Mesenchymal stem cell (in vitro differentiated cells and primary cell): Measurements from ENCODE around the gene LRP1B.
A peak's percentile ranks its signal among the peaks of the same experiment; 100 is the strongest.

Experiments
- DNase-seq: peaks from one replicate; pipeline ENCODE4 v3.0.0-alpha.2; 2013
- H2AFZ ChIP-seq: one replicate; pipeline ENCODE4 v1.6.1; 2013; ENCODE audit warnings: low read depth, mild to moderate bottlenecking, control low read depth, inconsistent platforms, low read length, moderate library complexity
- H2AK5ac ChIP-seq: 2 replicates; pipeline ENCODE4 v1.6.1; 2013; ENCODE audit warnings: low read length, moderate library complexity, mild to moderate bottlenecking, inconsistent platforms; ENCODE audit not compliant: severe bottlenecking
- H2BK120ac ChIP-seq: one replicate; pipeline ENCODE4 v1.6.1; 2013; ENCODE audit warnings: low read depth, mild to moderate bottlenecking, inconsistent platforms, low read length, moderate library complexity
- H2BK12ac ChIP-seq, 2 experiments: one replicate each; pipeline ENCODE4 v1.6.1; 2013; ENCODE audit warnings: inconsistent platforms in 2 of 2, low read length in 2 of 2, mild to moderate bottlenecking in 2 of 2, moderate library complexity in 2 of 2, control low read depth in 1 of 2
- H2BK15ac ChIP-seq: one replicate; pipeline ENCODE4 v1.6.1; 2013; ENCODE audit warnings: mild to moderate bottlenecking, low read depth, inconsistent platforms; ENCODE audit not compliant: poor library complexity, severe bottlenecking
- H2BK5ac ChIP-seq: 2 replicates; pipeline ENCODE4 v1.6.1; 2013; ENCODE audit warnings: low read depth, mild to moderate bottlenecking, low read length, control low read depth, inconsistent platforms; ENCODE audit not compliant: poor library complexity, severe bottlenecking
- H3K14ac ChIP-seq, 2 experiments: one replicate each; pipeline ENCODE4 v1.6.1; 2013; ENCODE audit warnings: inconsistent platforms in 2 of 2, low read length in 2 of 2, control low read depth in 1 of 2, mild to moderate bottlenecking in 1 of 2, moderate library complexity in 1 of 2
- H3K18ac ChIP-seq, 2 experiments: one replicate each; pipeline ENCODE4 v1.6.1; 2013; ENCODE audit warnings: inconsistent platforms in 2 of 2, low read length in 2 of 2, control low read depth in 1 of 2, low read depth in 1 of 2, mild to moderate bottlenecking in 1 of 2
- H3K23ac ChIP-seq, 2 experiments: one replicate each; pipeline ENCODE4 v1.6.1; 2013; ENCODE audit warnings: inconsistent platforms in 2 of 2, low read length in 2 of 2, mild to moderate bottlenecking in 2 of 2, moderate library complexity in 2 of 2, control low read depth in 1 of 2
- H3K27ac ChIP-seq: 2 replicates; pipeline ENCODE4 v1.5.1; 2013; ENCODE audit warnings: mild to moderate bottlenecking, moderate library complexity, low read length, control low read depth, inconsistent platforms; ENCODE audit not compliant: poor library complexity, severe bottlenecking
- H3K27me3 ChIP-seq, 2 experiments: 2 replicates each; pipeline versions ENCODE4 v1.6.1 to v1.7.0; 2013; ENCODE audit warnings: low read length in 2 of 2, mild to moderate bottlenecking in 2 of 2, moderate library complexity in 2 of 2, control low read depth in 1 of 2, inconsistent platforms in 1 of 2; ENCODE audit not compliant: control insufficient read depth in 1 of 2, insufficient read depth in 1 of 2
- H3K36me3 ChIP-seq, 2 experiments: 2 replicates each; pipeline versions ENCODE4 v1.6.1 to v1.7.0; 2013; ENCODE audit warnings: low read length in 2 of 2, control low read depth in 1 of 2, inconsistent platforms in 1 of 2, low read depth in 1 of 2, mild to moderate bottlenecking in 1 of 2; ENCODE audit not compliant: insufficient read depth in 2 of 2, control insufficient read depth in 1 of 2
- H3K4ac ChIP-seq, 2 experiments: one replicate each; pipeline ENCODE4 v1.6.1; 2013; ENCODE audit warnings: inconsistent platforms in 2 of 2, low read length in 2 of 2, mild to moderate bottlenecking in 2 of 2, moderate library complexity in 2 of 2, control low read depth in 1 of 2, low read depth in 1 of 2
- H3K4me1 ChIP-seq: 2 replicates; pipeline ENCODE4 v1.6.1; 2013; ENCODE audit warnings: low read depth, low read length, control low read depth; ENCODE audit not compliant: control insufficient read depth, insufficient read depth
- H3K4me2 ChIP-seq: 2 replicates; pipeline ENCODE4 v1.6.1; 2013; ENCODE audit warnings: low read length, mild to moderate bottlenecking, inconsistent platforms; ENCODE audit not compliant: poor library complexity, severe bottlenecking
- H3K4me3 ChIP-seq, 2 experiments: 2 replicates each; pipeline versions ENCODE4 v1.5.1 to v1.7.0; 2013; ENCODE audit warnings: low read length in 2 of 2, mild to moderate bottlenecking in 2 of 2, control low read depth in 1 of 2, low read depth in 1 of 2; ENCODE audit not compliant: insufficient read depth in 1 of 2
- H3K79me1 ChIP-seq: replicated peaks from 2 replicates; pipeline ENCODE4 v1.6.1; 2013; ENCODE audit warnings: mild to moderate bottlenecking, control low read depth, low read length, inconsistent platforms; ENCODE audit not compliant: poor library complexity, severe bottlenecking
- H3K9ac ChIP-seq: 2 replicates; pipeline ENCODE4 v1.7.0; 2013; ENCODE audit warnings: mild to moderate bottlenecking, low read length, moderate library complexity
- H3K9me3 ChIP-seq: 2 replicates; pipeline ENCODE4 v1.7.0; 2013; ENCODE audit warnings: mild to moderate bottlenecking, low read length; ENCODE audit not compliant: control insufficient read depth
- H4K8ac ChIP-seq: one replicate; pipeline ENCODE4 v1.6.1; 2013; ENCODE audit warnings: inconsistent platforms, mild to moderate bottlenecking, low read length, moderate library complexity
- H4K91ac ChIP-seq: one replicate; pipeline ENCODE4 v1.6.1; 2013; ENCODE audit warnings: mild to moderate bottlenecking, low read length, inconsistent platforms
- WGBS: methylation state at CpG from one replicate; pipeline ENCODE4 v1.1.7; 2013; ENCODE audit warnings: mixed read lengths; 5-methylcytosine and 5-hydroxymethylcytosine counted together

LRP1B gene

GRCh38 chr2:140473851-140474250 is 1657.0 kb downstream of the LRP1B start:
- no peak overlapping the region for H2BK120ac ChIP-seq
- H3K9me3 ChIP-seq, result no peaks in the 10 kb centered on the region
- H3K4ac ChIP-seq, result no peak overlapping the region
- no peak overlapping the region for H2AFZ ChIP-seq
- no peak overlapping the region for H2BK15ac ChIP-seq
- H3K14ac ChIP-seq, result no peak overlapping the region
- no CpG with 5 or more reads among the region's 1 CpG for WGBS
- H3K4me2 ChIP-seq, result no peak overlapping the region
- H3K9ac ChIP-seq, result no peak overlapping the region
- no peak overlapping the region for H3K4me3 ChIP-seq
- no peaks in the 10 kb centered on the region for H3K79me1 ChIP-seq
- H4K8ac ChIP-seq, result no peak overlapping the region
- no peak overlapping the region for H3K23ac ChIP-seq
- no peaks in the 10 kb centered on the region for H3K36me3 ChIP-seq
- H3K27ac ChIP-seq, result no peak overlapping the region
- no peak overlapping the region for H2BK12ac ChIP-seq
- H3K4me1 ChIP-seq, result no peaks in the 10 kb centered on the region
- H4K91ac ChIP-seq, result no peak overlapping the region
- no peak for DNase-seq
- H3K27me3 ChIP-seq, result no peaks in the 10 kb centered on the region
- H2AK5ac ChIP-seq, result no peak overlapping the region
- H2BK5ac ChIP-seq, result no peak overlapping the region
- no peak overlapping the region for H3K18ac ChIP-seq

GRCh38 chr2:140472676-140473075 is 1658.1 kb downstream of the LRP1B start:
- no peak overlapping the region for H3K27ac ChIP-seq
- no peak overlapping the region for H2BK5ac ChIP-seq
- H3K27me3 ChIP-seq, result no peaks in the 10 kb centered on the region
- no peak overlapping the region for H2BK12ac ChIP-seq
- no peak overlapping the region for H4K91ac ChIP-seq
- H3K4me3 ChIP-seq, result no peak overlapping the region
- no peaks in the 10 kb centered on the region for H3K79me1 ChIP-seq
- H3K9ac ChIP-seq, result peak overlapping the region; percentile 78
- no peaks in the 10 kb centered on the region for H3K4me1 ChIP-seq
- H2BK120ac ChIP-seq, result no peak overlapping the region
- no CpG with 5 or more reads among the region's 2 CpGs for WGBS
- no peaks in the 10 kb centered on the region for H3K9me3 ChIP-seq
- H3K23ac ChIP-seq, result no peak overlapping the region
- no peaks in the 10 kb centered on the region for H3K36me3 ChIP-seq
- H2AFZ ChIP-seq, result no peak overlapping the region
- no peak overlapping the region for H4K8ac ChIP-seq
- DNase-seq, result no peak
- no peak overlapping the region for H3K18ac ChIP-seq
- H2BK15ac ChIP-seq, result no peak overlapping the region
- H2AK5ac ChIP-seq, result no peak overlapping the region
- no peak overlapping the region for H3K14ac ChIP-seq
- no peak overlapping the region for H3K4ac ChIP-seq
- no peak overlapping the region for H3K4me2 ChIP-seq

GRCh38 chr2:140465301-140465700 is 1665.5 kb downstream of the LRP1B start:
- H3K27me3 ChIP-seq, result no peaks in the 10 kb centered on the region
- no peak overlapping the region for H3K9ac ChIP-seq
- H3K4me3 ChIP-seq, result no peak overlapping the region

DNA sequence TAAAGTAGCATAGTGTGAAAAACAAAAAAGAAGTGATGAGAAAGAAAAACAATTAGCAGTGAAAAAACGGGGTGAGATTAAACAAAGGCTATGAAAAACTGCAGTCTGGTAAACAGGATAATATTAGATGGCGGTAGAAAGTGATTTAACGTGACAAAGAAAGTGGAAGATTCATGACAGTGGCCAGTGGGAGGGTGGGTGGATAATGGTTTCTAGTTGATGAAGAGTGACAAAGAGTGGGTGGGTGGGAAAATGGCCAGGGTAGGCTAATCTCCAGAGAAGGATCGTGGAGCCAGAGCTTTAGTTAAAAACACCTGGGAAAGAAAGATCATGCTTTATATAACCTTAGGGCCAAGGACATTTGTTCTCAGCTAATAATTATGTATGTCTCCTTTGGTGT is 1667.8 kb downstream of the LRP1B start:
- Histone ChIP-seq H2BK5ac (no peak overlapping the region), H3K18ac (no peak overlapping the region), H2BK120ac (no peak overlapping the region), H3K4me1 (no peaks in the 10 kb centered on the region), H3K9ac (no peak overlapping the region), H3K27me3 (no peaks in the 10 kb centered on the region), H3K36me3 (no peaks in the 10 kb centered on the region), H3K79me1 (no peaks in the 10 kb centered on the region), H3K9me3 (no peaks in the 10 kb centered on the region), H3K27ac (no peak overlapping the region), H3K4me2 (no peak overlapping the region), H2AFZ (no peak overlapping the region), H2BK15ac (no peak overlapping the region), H3K4ac (no peak overlapping the region), H4K91ac (no peak overlapping the region), H3K14ac (no peak overlapping the region), H2AK5ac (no peak overlapping the region), H3K23ac (no peak overlapping the region), H4K8ac (no peak overlapping the region), H3K4me3 (no peak overlapping the region), H2BK12ac (no peak overlapping the region)
- no peak for DNase-seq
- 86% methylated on average over 3 of the region's 4 CpGs for WGBS

More at GRCh38 chr2:140465301-140465700, 1665.5 kb downstream of the LRP1B start:
- no peak overlapping the region for H4K91ac ChIP-seq
- H2BK120ac ChIP-seq, result no peak overlapping the region
- no peaks in the 10 kb centered on the region for H3K79me1 ChIP-seq
- H2BK12ac ChIP-seq, result no peak overlapping the region
- no peak overlapping the region for H3K27ac ChIP-seq
- no peak overlapping the region for H3K23ac ChIP-seq
- no peaks in the 10 kb centered on the region for H3K9me3 ChIP-seq
- no peak overlapping the region for H2BK5ac ChIP-seq
- no peak overlapping the region for H3K4ac ChIP-seq
- H3K4me1 ChIP-seq, result no peaks in the 10 kb centered on the region
- DNase-seq, result no peak
- no peak overlapping the region for H3K18ac ChIP-seq
- H3K4me2 ChIP-seq, result no peak overlapping the region
- WGBS, result no CpG with 5 or more reads among the region's 2 CpGs
- no peak overlapping the region for H2BK15ac ChIP-seq
- H2AFZ ChIP-seq, result no peak overlapping the region
- no peak overlapping the region for H4K8ac ChIP-seq
- H3K14ac ChIP-seq, result no peak overlapping the region
- no peaks in the 10 kb centered on the region for H3K36me3 ChIP-seq
- no peak overlapping the region for H2AK5ac ChIP-seq
